HepG2 (cell line): Measurements from ENCODE around the gene HNRNPUL2. TPM values are rescaled to one million over a fixed set of nuclear protein-coding genes. Genes with fewer than 3 reads are reported as not detected.

Source experiments
- ARNT ChIP-seq: fragments of 450-650 bp; IDR thresholded peaks from 2 replicates; pipeline ENCODE4 v1.6.1; 2017
- CBX1 ChIP-seq: IDR thresholded peaks from one replicate; pipeline ENCODE4 v1.6.1; 2016; ENCODE audit warnings: antibody characterized with exemption, low read depth
- DNMT1 ChIP-seq: sonication (generic); formaldehyde crosslinking; IDR thresholded peaks from 2 replicates; pipeline ENCODE4 v1.5.1; 2020; ENCODE audit warnings: mild to moderate bottlenecking, missing genetic modification reagents
- MAF1 ChIP-seq: sonication (generic); formaldehyde crosslinking; IDR thresholded peaks from 2 replicates; pipeline ENCODE4 v1.5.0; 2020; ENCODE audit warnings: missing genetic modification reagents, borderline replicate concordance
- NR1H2 ChIP-seq: sonication (generic); formaldehyde crosslinking; IDR thresholded peaks from 2 replicates; pipeline ENCODE4 v1.8.1; 2022; ENCODE audit warnings: low read depth, missing genetic modification reagents, borderline replicate concordance
- PHF5A ChIP-seq: IDR thresholded peaks from one replicate; pipeline ENCODE4 v1.6.1; 2018; ENCODE audit warnings: low read depth, missing genetic modification reagents; ENCODE audit not compliant: unreplicated experiment
- SAP130 ChIP-seq: IDR thresholded peaks from 2 replicates; pipeline ENCODE4 v1.6.1; 2016; ENCODE audit warnings: low read depth
- SPEN ChIP-seq: sonication (generic); formaldehyde crosslinking; IDR thresholded peaks from 2 replicates; pipeline ENCODE4 v1.5.1; 2020; ENCODE audit warnings: low read depth, mild to moderate bottlenecking, missing genetic modification reagents
- YEATS2 ChIP-seq: sonication (generic); formaldehyde crosslinking; IDR thresholded peaks from 2 replicates; pipeline ENCODE4 v1.4.0; 2020; ENCODE audit warnings: missing genetic modification reagents, borderline replicate concordance
- ZEB1 ChIP-seq: IDR thresholded peaks from 2 replicates; pipeline ENCODE4 v1.6.1; 2012; ENCODE audit warnings: mild to moderate bottlenecking, low read depth, inconsistent platforms; ENCODE audit not compliant: insufficient replicate concordance
- ZFYVE20 ChIP-seq: sonication (generic); formaldehyde crosslinking; IDR thresholded peaks from 2 replicates; pipeline ENCODE4 v1.8.0; 2023; ENCODE audit warnings: low read depth, mild to moderate bottlenecking, moderate library complexity, missing genetic modification reagents, borderline replicate concordance
- ZSCAN25 ChIP-seq: sonication (generic); formaldehyde crosslinking; IDR thresholded peaks from 2 replicates; pipeline ENCODE4 v1.8.0; 2022; ENCODE audit warnings: mild to moderate bottlenecking, missing genetic modification reagents
- polyA plus RNA-seq, 8 experiments: library from polyadenylated mRNA; depleted of rRNA in 3 of 8; stranded (reverse) in 7 of 8; unstranded in 1 of 8; fragments of >200 nt; fragmentation: Illumina TruSeq in 4 of 8; extraction: Trizol in 4 of 8; gene quantifications; 2 replicates each; pipeline versions ENCODE4 v1.2.1 to v1.2.3, GENCODE V29; 2011 to 2016; ENCODE audit warnings: low read depth in 4 of 8, missing spikeins in 1 of 8, mixed read lengths in 1 of 8; ENCODE audit not compliant: insufficient read depth in 1 of 8
- total RNA-seq, 5 experiments: library from RNA; depleted of rRNA; stranded (reverse); fragments of >200 nt; fragmentation: Illumina TruSeq; extraction: Trizol; gene quantifications; 2 replicates each; pipeline ENCODE4 v1.2.3, GENCODE V29; 2016; ENCODE audit warnings: low read depth in 1 of 5
- TF ChIP-seq, protein P1 (sequence below): sonication (generic); formaldehyde crosslinking; IDR thresholded peaks from 2 replicates; pipeline ENCODE4 v1.5.0; 2020; ENCODE audit warnings: mild to moderate bottlenecking, missing genetic modification reagents, borderline replicate concordance
- TF ChIP-seq, protein P2 (sequence below): sonication (generic); formaldehyde crosslinking; conservative IDR thresholded peaks from 2 replicates; pipeline ENCODE4 v1.4.0; 2020; ENCODE audit warnings: missing genetic modification reagents
- TF ChIP-seq, protein P3 (sequence below): sonication (generic); formaldehyde crosslinking; IDR thresholded peaks from 2 replicates; pipeline ENCODE4 v1.5.1; 2020; ENCODE audit warnings: missing genetic modification reagents, mild to moderate bottlenecking, borderline replicate concordance
- TF ChIP-seq, protein P4 (sequence below): sonication (generic); formaldehyde crosslinking; conservative IDR thresholded peaks from 2 replicates; pipeline ENCODE4 v1.4.0; 2020; ENCODE audit warnings: missing genetic modification reagents
- TF ChIP-seq, protein P5 (sequence below): sonication (generic); formaldehyde crosslinking; IDR thresholded peaks from 2 replicates; pipeline ENCODE4 v1.4.0; 2020; ENCODE audit warnings: missing genetic modification reagents

The HNRNPUL2 gene
- total and polyA plus RNA-seq, 2 of the 13 experiments (the other 11 are each of a cell fraction or from before 2014, with no cell fraction given), result 8.4 to 9.6 TPM

DNA sequence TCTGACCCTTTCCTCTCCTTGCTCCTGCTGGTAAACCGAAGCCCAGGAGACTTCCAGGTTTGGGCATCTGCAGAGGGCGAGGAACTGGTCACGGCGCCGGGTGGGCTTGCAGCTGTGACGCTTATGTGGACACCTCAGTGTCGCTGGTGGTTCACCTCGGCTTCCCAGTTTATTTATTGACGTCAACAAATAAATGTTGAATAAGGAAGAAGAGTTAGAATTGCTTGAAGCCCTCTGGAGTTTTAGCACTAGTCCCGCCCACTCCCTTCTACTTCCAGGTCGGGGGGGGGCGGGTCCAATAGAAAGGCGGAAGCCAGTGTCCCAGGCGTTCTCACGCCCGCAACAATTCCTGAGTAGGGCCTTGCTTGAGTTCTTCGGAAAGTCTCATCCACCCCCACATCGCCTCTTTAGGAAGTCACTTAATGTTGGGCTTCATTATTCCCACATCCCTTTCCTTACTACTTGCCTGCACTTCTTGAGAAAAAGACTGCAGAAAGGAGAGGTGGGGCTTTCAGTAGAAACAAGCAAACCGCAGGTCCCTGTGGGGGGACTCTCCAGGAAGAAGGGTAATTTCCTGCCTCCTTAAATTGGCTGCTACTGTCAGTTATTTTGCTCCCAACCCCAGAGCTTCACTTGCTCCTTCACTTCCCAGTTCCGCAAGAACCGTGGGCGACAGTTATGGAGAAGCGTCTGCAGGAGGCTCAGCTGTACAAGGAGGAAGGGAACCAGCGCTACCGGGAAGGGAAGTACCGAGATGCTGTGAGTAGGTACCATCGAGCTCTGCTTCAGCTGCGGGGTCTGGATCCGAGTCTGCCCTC lies 1.1 kb upstream of the HNRNPUL2 start, which contains the start of gene TTC9C (continued):
- TF ChIP-seq, protein P1, sequence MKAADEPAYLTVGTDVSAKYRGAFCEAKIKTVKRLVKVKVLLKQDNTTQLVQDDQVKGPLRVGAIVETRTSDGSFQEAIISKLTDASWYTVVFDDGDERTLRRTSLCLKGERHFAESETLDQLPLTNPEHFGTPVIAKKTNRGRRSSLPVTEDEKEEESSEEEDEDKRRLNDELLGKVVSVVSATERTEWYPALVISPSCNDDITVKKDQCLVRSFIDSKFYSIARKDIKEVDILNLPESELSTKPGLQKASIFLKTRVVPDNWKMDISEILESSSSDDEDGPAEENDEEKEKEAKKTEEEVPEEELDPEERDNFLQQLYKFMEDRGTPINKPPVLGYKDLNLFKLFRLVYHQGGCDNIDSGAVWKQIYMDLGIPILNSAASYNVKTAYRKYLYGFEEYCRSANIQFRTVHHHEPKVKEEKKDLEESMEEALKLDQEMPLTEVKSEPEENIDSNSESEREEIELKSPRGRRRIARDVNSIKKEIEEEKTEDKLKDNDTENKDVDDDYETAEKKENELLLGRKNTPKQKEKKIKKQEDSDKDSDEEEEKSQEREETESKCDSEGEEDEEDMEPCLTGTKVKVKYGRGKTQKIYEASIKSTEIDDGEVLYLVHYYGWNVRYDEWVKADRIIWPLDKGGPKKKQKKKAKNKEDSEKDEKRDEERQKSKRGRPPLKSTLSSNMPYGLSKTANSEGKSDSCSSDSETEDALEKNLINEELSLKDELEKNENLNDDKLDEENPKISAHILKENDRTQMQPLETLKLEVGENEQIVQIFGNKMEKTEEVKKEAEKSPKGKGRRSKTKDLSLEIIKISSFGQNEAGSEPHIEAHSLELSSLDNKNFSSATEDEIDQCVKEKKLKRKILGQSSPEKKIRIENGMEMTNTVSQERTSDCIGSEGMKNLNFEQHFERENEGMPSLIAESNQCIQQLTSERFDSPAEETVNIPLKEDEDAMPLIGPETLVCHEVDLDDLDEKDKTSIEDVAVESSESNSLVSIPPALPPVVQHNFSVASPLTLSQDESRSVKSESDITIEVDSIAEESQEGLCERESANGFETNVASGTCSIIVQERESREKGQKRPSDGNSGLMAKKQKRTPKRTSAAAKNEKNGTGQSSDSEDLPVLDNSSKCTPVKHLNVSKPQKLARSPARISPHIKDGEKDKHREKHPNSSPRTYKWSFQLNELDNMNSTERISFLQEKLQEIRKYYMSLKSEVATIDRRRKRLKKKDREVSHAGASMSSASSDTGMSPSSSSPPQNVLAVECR (CRISPR knock-in tag), result peak; percentile 85; the same call in 1 of the 2 replicates
- no peak for TF ChIP-seq CBX1
- TF ChIP-seq ZEB1, result peak; percentile 42
- TF ChIP-seq YEATS2 (CRISPR knock-in tag), result peak; percentile 65; the same call in 1 of the 2 replicates
- TF ChIP-seq MAF1 (CRISPR knock-in tag), result 0 out of 2 replicates have a peak, but pooled peaks have one; percentile 64
- TF ChIP-seq SAP130 (CRISPR knock-in tag), result peak; percentile 92
- 0 out of 2 replicates have a peak, but pooled peaks have one; percentile 31 for TF ChIP-seq ZFYVE20 (CRISPR knock-in tag)
- no peak for TF ChIP-seq NR1H2
- TF ChIP-seq, protein P2, sequence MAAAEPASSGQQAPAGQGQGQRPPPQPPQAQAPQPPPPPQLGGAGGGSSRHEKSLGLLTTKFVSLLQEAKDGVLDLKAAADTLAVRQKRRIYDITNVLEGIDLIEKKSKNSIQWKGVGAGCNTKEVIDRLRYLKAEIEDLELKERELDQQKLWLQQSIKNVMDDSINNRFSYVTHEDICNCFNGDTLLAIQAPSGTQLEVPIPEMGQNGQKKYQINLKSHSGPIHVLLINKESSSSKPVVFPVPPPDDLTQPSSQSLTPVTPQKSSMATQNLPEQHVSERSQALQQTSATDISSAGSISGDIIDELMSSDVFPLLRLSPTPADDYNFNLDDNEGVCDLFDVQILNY (CRISPR knock-in tag), result 0 out of 2 replicates have a peak, but pooled peaks have one; percentile 23
- no peak for TF ChIP-seq ZSCAN25
- TF ChIP-seq ARNT, result no peak
- TF ChIP-seq PHF5A (CRISPR knock-in tag), result peak; percentile 32
- TF ChIP-seq, protein P3, sequence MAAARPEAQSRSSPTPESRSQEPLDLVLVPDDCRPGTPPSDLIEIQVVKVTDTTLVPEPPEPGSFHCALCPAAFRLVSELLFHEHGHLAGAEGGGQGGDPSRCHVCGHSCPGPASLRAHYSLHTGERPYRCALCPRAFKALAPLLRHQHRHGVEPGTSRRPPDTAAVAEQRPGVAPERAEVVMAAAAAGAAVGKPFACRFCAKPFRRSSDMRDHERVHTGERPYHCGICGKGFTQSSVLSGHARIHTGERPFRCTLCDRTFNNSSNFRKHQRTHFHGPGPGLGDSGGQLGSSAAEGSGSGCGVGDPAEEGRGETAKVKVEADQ, result no peak
- TF ChIP-seq DNMT1 (CRISPR knock-in tag), result 0 out of 2 replicates have a peak, but pooled peaks have one; percentile 33
- TF ChIP-seq, protein P4, sequence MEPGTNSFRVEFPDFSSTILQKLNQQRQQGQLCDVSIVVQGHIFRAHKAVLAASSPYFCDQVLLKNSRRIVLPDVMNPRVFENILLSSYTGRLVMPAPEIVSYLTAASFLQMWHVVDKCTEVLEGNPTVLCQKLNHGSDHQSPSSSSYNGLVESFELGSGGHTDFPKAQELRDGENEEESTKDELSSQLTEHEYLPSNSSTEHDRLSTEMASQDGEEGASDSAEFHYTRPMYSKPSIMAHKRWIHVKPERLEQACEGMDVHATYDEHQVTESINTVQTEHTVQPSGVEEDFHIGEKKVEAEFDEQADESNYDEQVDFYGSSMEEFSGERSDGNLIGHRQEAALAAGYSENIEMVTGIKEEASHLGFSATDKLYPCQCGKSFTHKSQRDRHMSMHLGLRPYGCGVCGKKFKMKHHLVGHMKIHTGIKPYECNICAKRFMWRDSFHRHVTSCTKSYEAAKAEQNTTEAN (CRISPR knock-in tag), result peak; percentile 38; the same call in 1 of the 2 replicates
- TF ChIP-seq, protein P5, sequence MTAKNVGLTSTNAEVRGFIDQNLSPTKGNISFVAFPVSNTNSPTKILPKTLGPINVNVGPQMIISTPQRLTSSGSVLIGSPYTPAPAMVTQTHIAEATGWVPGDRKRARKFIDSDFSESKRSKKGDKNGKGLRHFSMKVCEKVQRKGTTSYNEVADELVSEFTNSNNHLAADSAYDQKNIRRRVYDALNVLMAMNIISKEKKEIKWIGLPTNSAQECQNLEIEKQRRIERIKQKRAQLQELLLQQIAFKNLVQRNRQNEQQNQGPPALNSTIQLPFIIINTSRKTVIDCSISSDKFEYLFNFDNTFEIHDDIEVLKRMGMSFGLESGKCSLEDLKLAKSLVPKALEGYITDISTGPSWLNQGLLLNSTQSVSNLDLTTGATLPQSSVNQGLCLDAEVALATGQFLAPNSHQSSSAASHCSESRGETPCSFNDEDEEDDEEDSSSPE (CRISPR knock-in tag), result peak; percentile 7; the same call in 1 of the 2 replicates
- peak; percentile 28; the same call in 1 of the 2 replicates for TF ChIP-seq SPEN
